DOHH2 (cell line): Measurements from ENCODE around the gene TMEM170A.

ENCODE experiments used
- H3F3A ChIP-seq: fragments of 200-600 bp; sonication (generic), shearing (Covaris generic); 2 replicates; pipeline ENCODE4 v1.6.0; 2016; ENCODE audit warnings: antibody characterized with exemption, mild to moderate bottlenecking; ENCODE audit not compliant: control insufficient read depth, insufficient read depth
- H3K27ac ChIP-seq: fragments of 200-600 bp; sonication (generic); 2 replicates; pipeline ENCODE4 v1.5.1; 2014; ENCODE audit warnings: low read depth, mild to moderate bottlenecking, low read length, moderate library complexity
- H3K27me3 ChIP-seq: fragments of 200-600 bp; sonication (generic); 2 replicates; pipeline ENCODE4 v1.6.1; 2014; ENCODE audit warnings: mild to moderate bottlenecking, low read length, mixed read lengths; ENCODE audit not compliant: control insufficient read depth
- H3K36me3 ChIP-seq: fragments of 200-600 bp; sonication (generic); 2 replicates; pipeline ENCODE4 v1.6.1; 2014; ENCODE audit warnings: mild to moderate bottlenecking, low read length, moderate library complexity, mixed read lengths; ENCODE audit not compliant: control insufficient read depth
- H3K4me1 ChIP-seq: fragments of 200-600 bp; sonication (generic); 2 replicates; pipeline ENCODE4 v1.6.1; 2014; ENCODE audit warnings: mild to moderate bottlenecking, low read length, mixed read lengths; ENCODE audit not compliant: control insufficient read depth
- H3K4me2 ChIP-seq: fragments of 200-600 bp; sonication (generic); 2 replicates; pipeline ENCODE4 v1.6.0; 2014; ENCODE audit warnings: mild to moderate bottlenecking, low read length, moderate library complexity
- H3K4me3 ChIP-seq: fragments of 200-600 bp; sonication (generic); 2 replicates; pipeline ENCODE4 v1.5.1; 2014; ENCODE audit warnings: mild to moderate bottlenecking, low read length, mixed read lengths
- H3K79me2 ChIP-seq: fragments of 200-600 bp; sonication (generic); 2 replicates; pipeline ENCODE4 v1.6.1; 2014; ENCODE audit warnings: mild to moderate bottlenecking, low read length, mixed read lengths; ENCODE audit not compliant: control insufficient read depth
- H3K9me2 ChIP-seq: fragments of 200-600 bp; sonication (generic); replicated peaks from 2 replicates; pipeline ENCODE4 v1.6.1; 2014; ENCODE audit warnings: mild to moderate bottlenecking, low read length, mixed read lengths; ENCODE audit not compliant: control insufficient read depth
- H3K9me3 ChIP-seq: fragments of 200-600 bp; sonication (generic); 2 replicates; pipeline ENCODE4 v1.6.1; 2014; ENCODE audit warnings: antibody characterized with exemption, low read length, mixed read lengths; ENCODE audit not compliant: control insufficient read depth, insufficient read depth
- H4K20me1 ChIP-seq: fragments of 200-600 bp; sonication (generic); 2 replicates; pipeline ENCODE4 v1.6.0; 2014; ENCODE audit warnings: low read depth, mild to moderate bottlenecking, antibody characterized with exemption, low read length, moderate library complexity; ENCODE audit not compliant: control insufficient read depth, insufficient read depth
- CTCF ChIP-seq: fragments of 200-600 bp; sonication (generic); IDR thresholded peaks from one replicate; pipeline ENCODE4 v1.5.1; 2014; ENCODE audit warnings: antibody characterized with exemption, mild to moderate bottlenecking, low read depth, low read length; ENCODE audit not compliant: poor library complexity, severe bottlenecking
- EZH2phosphoT487 ChIP-seq: fragments of 200-600 bp; sonication (generic); IDR thresholded peaks from 2 replicates; pipeline ENCODE4 v1.6.1; 2017; ENCODE audit warnings: borderline replicate concordance, mild to moderate bottlenecking, antibody characterized with exemption, low read length, moderate library complexity, mixed read lengths

Gene TMEM170A

GRCh38 chr16:75455677-75456076 is 8.8 kb downstream of the TMEM170A start:
- Histone ChIP-seq H3F3A (no peaks in the 10 kb centered on the region), H3K9me3 (no peaks in the 10 kb centered on the region), H4K20me1 (peaks cover 9% of the 10 kb centered on the region; the same call in 1 of the 2 replicates), H3K4me3 (no peak overlapping the region), H3K79me2 (peaks cover 80% of the 10 kb centered on the region), H3K4me1 (no peaks in the 10 kb centered on the region), H3K27ac (no peak overlapping the region), H3K9me2 (no peaks in the 10 kb centered on the region), H3K4me2 (no peak overlapping the region), H3K27me3 (no peaks in the 10 kb centered on the region), H3K36me3 (peaks cover 3% of the 10 kb centered on the region)
- no peak for TF ChIP-seq EZH2phosphoT487
- no peak for TF ChIP-seq CTCF

GRCh38 chr16:75452464-75453190 is 11.9 kb downstream of the TMEM170A start:
- H3F3A ChIP-seq, result no peaks in the 10 kb centered on the region
- H3K4me2 ChIP-seq, result no peak overlapping the region
- peaks cover 12% of the 10 kb centered on the region for H3K36me3 ChIP-seq
- H3K4me1 ChIP-seq, result no peaks in the 10 kb centered on the region
- no peaks in the 10 kb centered on the region for H3K9me2 ChIP-seq
- no peaks in the 10 kb centered on the region for H3K9me3 ChIP-seq
- no peaks in the 10 kb centered on the region for H3K27me3 ChIP-seq
- H3K79me2 ChIP-seq, result peaks cover 53% of the 10 kb centered on the region
- no peak for TF ChIP-seq CTCF
- no peak overlapping the region for H3K27ac ChIP-seq
- H4K20me1 ChIP-seq, result peaks cover 14% of the 10 kb centered on the region
- no peak overlapping the region for H3K4me3 ChIP-seq

GRCh38 chr16:75446416-75446815 is 18.1 kb downstream of the TMEM170A start:
- Histone ChIP-seq H3K4me3 (no peak overlapping the region), H3K9me3 (no peaks in the 10 kb centered on the region), H3K36me3 (peaks cover 19% of the 10 kb centered on the region), H3F3A (no peaks in the 10 kb centered on the region; the same call in 1 of the 2 replicates), H3K4me1 (no peaks in the 10 kb centered on the region), H4K20me1 (peaks cover 5% of the 10 kb centered on the region; the same call in 1 of the 2 replicates), H3K79me2 (peaks cover under 1% of the 10 kb centered on the region; the same call in 1 of the 2 replicates), H3K9me2 (no peaks in the 10 kb centered on the region), H3K4me2 (no peak overlapping the region), H3K27me3 (no peaks in the 10 kb centered on the region), H3K27ac (no peak overlapping the region)
- TF ChIP-seq CTCF (no peak), EZH2phosphoT487 (no peak)
